Body of pancreas (tissue), 4 donors: ENCODE measurements around the gene TBX1. TPM values are rescaled to one million over a fixed set of nuclear protein-coding genes. Genes with fewer than 3 reads are reported as not detected.
"Not testable (repeated sequence)": the region's sequence is repeated elsewhere in the genome, so short reads cannot be mapped to it uniquely, and the experiment has no call there.

Source experiments
- ATAC-seq: fragments of 150-250 bp; one replicate; pipeline ENCODE4 v1.9.1; 2016
- DNase-seq, 4 donors: peaks; one replicate each; pipeline ENCODE4 v3.0.0-alpha.2; 2019
- H3K27ac ChIP-seq, 4 donors: fragments of 200-600 bp; sonication (generic); 1 replicate in 3 of 4; 2 replicates in 1 of 4; pipeline versions ENCODE4 v1.5.1 to v1.6.1; 2016 to 2019; ENCODE audit warnings: mild to moderate bottlenecking in 1 of 4, mixed read lengths in 1 of 4, moderate library complexity in 1 of 4
- H3K27me3 ChIP-seq, 2 donors: fragments of 200-600 bp; sonication (generic); one replicate each; pipeline ENCODE4 v1.6.0; 2016; ENCODE audit warnings: mild to moderate bottlenecking in 1 of 2
- H3K36me3 ChIP-seq, 2 donors: fragments of 200-600 bp; sonication (generic); replicated peaks in 1 of 2; 2 replicates each; pipeline ENCODE4 v1.5.1; 2016; ENCODE audit warnings: low read depth in 2 of 2; ENCODE audit not compliant: insufficient read depth in 1 of 2
- H3K4me1 ChIP-seq: fragments of 200-600 bp; sonication (generic); one replicate; pipeline ENCODE4 v1.6.0; 2016
- H3K4me3 ChIP-seq, 2 donors: fragments of 200-600 bp; sonication (generic); 1 replicate in 1 of 2; 2 replicates in 1 of 2; pipeline ENCODE4 v1.5.1; 2016 to 2019
- H3K9me3 ChIP-seq, 3 donors: fragments of 200-600 bp; sonication (generic); 1 replicate in 2 of 3; 2 replicates in 1 of 3; pipeline ENCODE4 v1.5.1; 2016
- POLR2A ChIP-seq, 3 donors: fragments of 450-650 bp; IDR thresholded peaks; one replicate each; pipeline ENCODE4 v1.6.1; 2016; ENCODE audit warnings: antibody characterized with exemption in 3 of 3, mild to moderate bottlenecking in 2 of 3
- WGBS, 2 donors: methylation state at CpG; one replicate each; pipeline ENCODE4 v1.1.5; 2017; 5-methylcytosine and 5-hydroxymethylcytosine counted together
- intact Hi-C: fragments of 100-400 bp; cut with DNase I; formaldehyde crosslinking; loops from one replicate; pipeline ENCODE4 v1.15.1; 2023
- total RNA-seq, 2 donors: library from RNA; depleted of rRNA; stranded (reverse); fragments of >200 nt; gene quantifications; one replicate each; pipeline ENCODE4 v1.1.0, GENCODE V29; 2016
- TF ChIP-seq, protein P1 (sequence below), 7 experiments: fragments of 450-650 bp in 4 of 7; fragments of 200-600 bp in 3 of 7; sonication (generic) in 3 of 7; IDR thresholded peaks; one replicate each; pipeline ENCODE4 v1.5.1; 2016 to 2019; ENCODE audit warnings: antibody characterized with exemption in 7 of 7

The TBX1 gene
- total RNA-seq, 2 donors from 2014 or later, result 1.0 TPM; not detected in 1

DNA sequence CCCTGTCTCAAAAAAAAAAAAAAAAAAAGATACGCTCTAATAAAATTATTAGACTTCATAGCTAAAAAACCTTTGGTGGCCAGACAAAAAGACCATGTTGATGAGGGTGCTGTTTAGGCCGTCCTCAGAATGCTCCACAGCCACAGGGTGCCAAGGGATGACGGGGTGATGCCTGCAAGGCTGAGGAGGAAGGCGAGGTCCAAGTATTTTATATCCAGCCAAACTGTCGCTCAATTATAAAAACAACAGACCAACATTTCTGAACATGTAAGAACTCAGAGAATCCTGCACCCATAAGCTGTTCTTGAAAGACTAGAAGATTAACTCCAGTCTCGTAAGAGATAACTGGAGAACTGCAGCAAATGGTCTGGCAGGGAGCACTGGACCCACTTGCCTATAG, 29.2 kb downstream of the TBX1 start:
- ATAC-seq (no peak), DNase-seq (no peak)
- intact Hi-C loops, result no loop called here
- Histone ChIP-seq H3K4me3 (no peak overlapping the region), H3K27ac (no peak overlapping the region), H3K36me3 (no peaks in the 10 kb centered on the region), H3K4me1 (no peaks in the 10 kb centered on the region), H3K9me3 (no peaks in the 10 kb centered on the region), H3K27me3 (no peaks in the 10 kb centered on the region)
- no peak for TF ChIP-seq POLR2A (IDR thresholded peaks at IDR 0.05)
- TF ChIP-seq, protein P1, sequence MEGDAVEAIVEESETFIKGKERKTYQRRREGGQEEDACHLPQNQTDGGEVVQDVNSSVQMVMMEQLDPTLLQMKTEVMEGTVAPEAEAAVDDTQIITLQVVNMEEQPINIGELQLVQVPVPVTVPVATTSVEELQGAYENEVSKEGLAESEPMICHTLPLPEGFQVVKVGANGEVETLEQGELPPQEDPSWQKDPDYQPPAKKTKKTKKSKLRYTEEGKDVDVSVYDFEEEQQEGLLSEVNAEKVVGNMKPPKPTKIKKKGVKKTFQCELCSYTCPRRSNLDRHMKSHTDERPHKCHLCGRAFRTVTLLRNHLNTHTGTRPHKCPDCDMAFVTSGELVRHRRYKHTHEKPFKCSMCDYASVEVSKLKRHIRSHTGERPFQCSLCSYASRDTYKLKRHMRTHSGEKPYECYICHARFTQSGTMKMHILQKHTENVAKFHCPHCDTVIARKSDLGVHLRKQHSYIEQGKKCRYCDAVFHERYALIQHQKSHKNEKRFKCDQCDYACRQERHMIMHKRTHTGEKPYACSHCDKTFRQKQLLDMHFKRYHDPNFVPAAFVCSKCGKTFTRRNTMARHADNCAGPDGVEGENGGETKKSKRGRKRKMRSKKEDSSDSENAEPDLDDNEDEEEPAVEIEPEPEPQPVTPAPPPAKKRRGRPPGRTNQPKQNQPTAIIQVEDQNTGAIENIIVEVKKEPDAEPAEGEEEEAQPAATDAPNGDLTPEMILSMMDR (IDR thresholded peaks at IDR 0.05), result no peak
- WGBS, 2 donors, result 74 to 93% methylated on average over 6 of the region's 6 CpGs

DNA sequence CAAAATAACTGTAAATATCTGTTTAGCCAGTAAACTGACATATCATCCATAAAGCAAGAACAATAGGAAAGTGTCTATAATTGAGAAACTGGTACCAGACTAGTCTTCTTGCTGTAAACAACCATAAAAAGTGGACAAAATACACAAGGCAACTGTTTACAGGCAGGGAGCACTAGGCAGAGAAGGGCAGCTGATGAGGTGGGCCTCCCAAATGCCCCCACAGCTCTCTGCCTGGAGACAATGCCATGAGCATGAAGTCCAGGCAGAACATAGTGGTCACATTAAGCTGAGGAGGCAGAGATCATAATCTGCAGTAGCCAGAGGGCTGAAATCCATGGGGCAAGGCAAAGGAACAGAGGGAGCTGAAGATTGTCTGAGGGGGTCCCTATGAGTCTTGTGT, 30.7 kb downstream of the TBX1 start:
- no peaks in the 10 kb centered on the region for H3K27me3 ChIP-seq
- no peak for ATAC-seq
- H3K4me3 ChIP-seq, result no peak overlapping the region
- H3K4me1 ChIP-seq, result no peaks in the 10 kb centered on the region
- no peak overlapping the region for H3K27ac ChIP-seq
- no peak for DNase-seq
- H3K9me3 ChIP-seq, result no peaks in the 10 kb centered on the region
- H3K36me3 ChIP-seq, result no peaks in the 10 kb centered on the region
- TF ChIP-seq, protein P1 (IDR thresholded peaks at IDR 0.05), result no peak
- no peak for TF ChIP-seq POLR2A (IDR thresholded peaks at IDR 0.05)
- intact Hi-C loops, result no loop called here

DNA sequence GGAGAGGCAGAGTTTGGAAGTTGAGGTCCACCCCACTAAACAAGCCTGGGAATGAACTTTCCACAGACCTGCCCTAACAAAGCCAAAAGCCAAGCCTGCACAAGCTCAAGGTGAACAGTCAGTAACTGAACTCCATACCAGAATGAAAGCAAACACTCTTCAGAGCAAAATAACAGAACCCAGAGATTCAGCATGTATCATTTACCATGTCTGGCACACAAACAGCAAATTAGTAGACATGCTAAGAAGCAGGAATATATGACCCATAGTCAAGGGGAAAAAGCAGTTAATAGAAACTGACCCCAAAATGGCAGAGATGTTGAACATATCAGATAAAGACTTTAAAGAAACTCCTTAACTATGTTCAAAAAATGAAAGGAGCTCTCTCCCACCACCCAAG, 31.3 kb downstream of the TBX1 start:
- Histone ChIP-seq H3K4me3 (no peak overlapping the region), H3K9me3 (no peaks in the 10 kb centered on the region), H3K4me1 (no peaks in the 10 kb centered on the region), H3K27me3 (no peaks in the 10 kb centered on the region), H3K27ac (no peak overlapping the region), H3K36me3 (no peaks in the 10 kb centered on the region)
- intact Hi-C loops, result no loop called here
- DNase-seq, result no peak
- no peak for TF ChIP-seq POLR2A (IDR thresholded peaks at IDR 0.05)
- TF ChIP-seq, protein P1 (IDR thresholded peaks at IDR 0.05), result no peak
- no peak for ATAC-seq

DNA sequence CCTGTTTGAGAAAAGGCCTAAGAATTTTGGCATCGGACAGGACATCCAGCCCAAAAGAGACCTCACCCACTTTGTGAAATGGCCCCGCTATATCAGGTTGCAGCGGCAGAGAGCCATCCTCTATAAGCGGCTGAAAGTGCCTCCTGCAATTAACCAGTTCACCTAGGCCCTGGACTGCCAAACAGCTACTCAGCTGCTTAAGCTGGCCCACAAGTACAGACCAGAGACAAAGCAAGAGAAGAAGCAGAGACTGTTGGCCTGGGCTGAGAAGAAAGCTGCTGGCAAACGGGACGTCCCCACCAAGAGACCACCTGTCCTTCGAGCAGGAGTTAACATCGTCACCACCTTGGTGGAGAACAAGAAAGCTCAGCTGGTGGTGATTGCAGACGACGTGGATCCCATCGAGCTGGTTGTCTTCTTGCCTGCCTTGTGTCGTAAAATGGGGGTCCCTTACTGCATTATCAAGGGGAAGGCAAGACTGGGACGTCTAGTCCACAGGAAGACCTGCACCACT, 31.9 kb downstream of the TBX1 start:
- DNase-seq, H3K9me3 ChIP-seq, H3K4me1 ChIP-seq, ATAC-seq, H3K4me3 ChIP-seq, H3K27me3 ChIP-seq, H3K36me3 ChIP-seq, H3K27ac ChIP-seq, intact Hi-C loops: not testable (repeated sequence)
- 92 to 96% methylated on average over 13 of the region's 13 CpGs for WGBS, 2 donors

DNA sequence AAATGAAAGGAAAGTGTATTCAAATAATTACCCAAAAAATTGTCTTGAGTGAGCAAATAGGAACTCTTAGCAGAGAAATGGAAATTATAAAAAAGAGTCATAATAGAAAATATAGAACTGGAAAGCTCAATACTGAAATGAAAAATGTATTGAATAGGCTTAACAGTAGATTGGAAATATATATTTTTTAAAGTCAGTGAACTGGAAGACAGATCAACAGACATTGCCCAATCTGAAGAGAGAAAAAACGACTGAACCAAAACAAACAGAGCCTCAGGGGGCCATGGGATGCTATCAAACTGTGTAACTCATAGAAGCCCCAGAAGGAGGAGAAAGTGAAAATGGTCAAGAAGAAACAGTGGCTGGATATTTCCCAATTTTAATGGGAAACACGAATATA, 32.6 kb downstream of the TBX1 start:
- Histone ChIP-seq H3K27ac (no peak overlapping the region), H3K4me1 (no peaks in the 10 kb centered on the region), H3K9me3 (no peaks in the 10 kb centered on the region), H3K36me3 (no peaks in the 10 kb centered on the region), H3K27me3 (no peaks in the 10 kb centered on the region), H3K4me3 (no peak overlapping the region)
- intact Hi-C loops, result no loop called here
- ATAC-seq, result no peak
- no peak for TF ChIP-seq POLR2A (IDR thresholded peaks at IDR 0.05)
- TF ChIP-seq, protein P1 (IDR thresholded peaks at IDR 0.05), result no peak
- DNase-seq, result no peak
- WGBS, 2 donors, result 77 to 80% methylated on average over 2 of the region's 2 CpGs
